ENCODE measurements around the gene BSDC1.

Gene BSDC1

DNA sequence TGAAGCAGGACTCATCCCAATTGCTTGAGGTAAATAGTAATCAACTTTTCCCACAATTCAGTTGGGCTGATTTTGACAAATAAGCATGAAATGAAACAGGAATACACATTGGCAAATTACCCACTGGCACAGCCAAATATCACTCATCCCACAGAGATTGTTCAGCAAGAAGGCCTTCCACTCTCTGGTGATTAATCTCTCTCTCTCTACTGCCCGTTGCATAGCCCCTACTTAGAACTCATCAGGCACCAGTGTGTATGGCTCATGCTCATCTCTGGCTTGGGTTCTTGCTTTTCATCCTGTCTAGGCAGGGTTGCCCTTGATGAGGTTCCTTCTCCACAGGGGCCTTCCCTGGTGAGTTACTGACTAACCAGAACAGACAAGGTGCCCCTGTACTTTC is 1.1 kb downstream of the BSDC1 start:
- no peak for DNase-seq

GRCh38 chr1:32392325-32392724 is 1.9 kb downstream of the BSDC1 start:
- no peak for DNase-seq

- DNase-seq: no peak
These were observed 3.1 kb downstream of the BSDC1 start for GRCh38 chr1:32390904-32391870.

DNA sequence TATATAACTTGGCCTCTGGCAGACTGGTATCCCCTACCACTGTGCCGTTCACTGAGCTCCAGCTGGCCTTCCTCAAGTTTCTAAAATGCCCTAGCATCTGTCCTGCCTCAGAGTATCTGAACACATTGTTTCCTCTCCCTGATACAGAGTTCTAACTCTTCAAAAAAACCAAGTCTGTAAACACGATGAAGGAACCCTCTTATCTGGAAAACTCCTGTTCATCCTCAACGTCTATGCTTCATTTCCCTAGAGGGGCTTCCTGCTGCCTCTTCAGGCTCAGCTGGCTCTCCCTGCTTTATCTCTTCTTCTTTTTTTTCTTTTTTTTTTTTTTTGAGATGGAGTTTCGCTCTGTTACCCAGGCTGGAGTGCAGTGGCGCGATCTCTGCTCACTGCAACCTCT is 5.6 kb downstream of the BSDC1 start:
- DNase-seq: no peak

DNA sequence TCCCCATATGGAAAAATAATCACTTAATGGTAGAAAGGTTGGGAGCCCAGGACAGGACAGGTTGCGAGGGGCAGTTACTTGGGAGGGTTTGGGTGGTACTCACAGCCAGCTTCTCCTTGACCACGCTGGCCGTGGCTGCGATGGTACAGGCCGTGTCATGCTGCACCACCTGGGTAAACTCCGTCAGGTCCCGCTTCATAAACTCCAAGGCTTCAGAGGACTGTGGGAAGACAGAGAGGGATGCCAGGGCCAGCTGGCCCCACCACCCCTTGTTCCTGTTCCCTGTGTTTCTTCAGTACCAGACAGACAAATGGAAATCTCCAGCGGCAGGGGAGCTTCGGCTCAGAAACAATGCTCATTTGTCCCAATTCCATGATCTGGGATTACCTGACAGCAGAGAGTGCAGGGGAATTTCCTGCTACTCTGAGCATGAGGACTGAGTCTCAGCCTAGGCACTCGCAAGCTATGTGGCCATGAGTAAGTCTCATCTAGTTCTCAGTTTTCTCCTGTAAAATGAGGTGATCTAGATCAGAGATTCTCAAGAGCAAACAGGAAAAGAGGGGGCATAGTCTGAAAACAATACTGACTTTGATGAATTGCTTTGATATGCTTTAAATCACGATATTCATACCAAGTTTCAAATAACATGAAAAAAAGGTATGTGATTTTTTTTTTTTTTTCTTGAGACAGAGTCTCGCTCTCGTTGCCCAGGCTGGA is 7.4 kb downstream of the BSDC1 start:
- no peak for DNase-seq

DNA sequence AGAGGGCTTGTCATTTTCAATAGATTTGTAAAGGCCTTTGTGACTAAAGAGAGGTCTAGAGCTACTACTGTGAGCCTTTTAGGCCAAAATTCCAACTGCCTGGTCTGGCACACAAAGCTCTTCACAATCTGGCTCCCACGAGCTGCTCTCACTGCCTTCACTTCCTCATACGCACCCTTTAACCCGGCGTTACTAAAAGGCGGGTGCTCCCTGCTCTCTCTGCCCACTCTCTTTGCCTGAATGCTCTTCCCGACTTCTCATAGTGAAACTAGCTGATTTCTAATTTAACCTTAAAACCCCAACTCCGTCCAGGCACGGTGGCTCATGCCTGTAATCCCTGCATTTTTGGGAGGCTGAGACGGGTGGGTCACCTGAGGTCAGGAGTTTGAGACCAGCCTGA is 14.2 kb downstream of the BSDC1 start:
- no peak for DNase-seq

GRCh38 chr1:32377541-32378220 is 16.6 kb downstream of the BSDC1 start:
- no peak for DNase-seq

GRCh38 chr1:32376199-32376598 is 18.0 kb downstream of the BSDC1 start:
- DNase-seq: no peak

DNA sequence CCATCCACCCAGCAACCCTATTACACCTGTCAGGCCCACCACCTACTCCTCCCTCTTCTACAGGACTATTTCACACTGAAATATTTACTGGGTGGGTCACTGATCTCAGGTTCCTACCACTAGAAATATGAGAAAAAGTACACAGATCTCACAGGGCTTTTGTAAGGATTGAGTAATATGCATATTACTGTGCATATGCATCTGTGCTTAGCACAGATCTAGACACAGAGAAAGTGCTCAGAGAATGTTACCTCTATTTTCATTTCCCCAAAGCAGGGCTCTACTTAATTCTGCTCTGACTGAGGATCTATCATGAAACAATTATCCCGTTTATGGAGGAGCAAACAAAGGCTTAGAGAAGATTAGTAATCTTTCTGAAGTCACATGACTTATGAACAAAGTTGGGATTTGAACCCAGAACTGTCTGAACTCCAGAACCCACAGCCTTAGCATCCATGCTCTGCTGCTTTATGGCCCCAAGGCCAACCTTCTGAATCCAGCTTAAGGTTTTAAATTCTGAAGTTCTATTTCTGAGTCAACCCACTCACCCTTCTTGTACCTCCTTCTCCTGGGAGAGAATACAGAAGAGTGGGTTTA is 20.1 kb downstream of the BSDC1 start:
- no peak for DNase-seq

GRCh38 chr1:32372149-32372756 is 22.0 kb downstream of the BSDC1 start:
- no peak for DNase-seq

- DNase-seq: no peak
These were observed 26.2 kb downstream of the BSDC1 start for GRCh38 chr1:32367912-32368635.

DNA sequence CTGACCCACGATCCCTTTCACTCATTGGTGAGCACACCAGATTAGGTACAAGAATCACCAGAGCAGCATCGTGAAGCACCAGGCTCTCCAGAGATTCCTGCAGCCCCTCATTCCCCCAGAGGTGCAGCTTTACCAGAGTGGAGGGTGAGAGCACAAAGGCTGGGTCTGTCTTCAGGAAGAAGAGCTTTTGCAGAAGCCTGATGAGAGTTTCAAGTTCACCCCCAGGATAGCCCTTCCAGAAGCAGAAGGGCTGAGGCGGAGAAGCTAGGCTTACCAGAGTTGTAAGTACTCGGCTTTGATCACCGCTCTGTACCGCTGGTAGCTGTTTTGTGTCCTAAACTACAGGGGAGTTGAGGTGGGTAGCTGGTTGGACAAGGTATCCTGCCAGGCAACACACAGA is 28.8 kb downstream of the BSDC1 start:
- DNase-seq: no peak

GRCh38 chr1:32364836-32365235 is 29.4 kb downstream of the BSDC1 start:
- no peak for DNase-seq

DNA sequence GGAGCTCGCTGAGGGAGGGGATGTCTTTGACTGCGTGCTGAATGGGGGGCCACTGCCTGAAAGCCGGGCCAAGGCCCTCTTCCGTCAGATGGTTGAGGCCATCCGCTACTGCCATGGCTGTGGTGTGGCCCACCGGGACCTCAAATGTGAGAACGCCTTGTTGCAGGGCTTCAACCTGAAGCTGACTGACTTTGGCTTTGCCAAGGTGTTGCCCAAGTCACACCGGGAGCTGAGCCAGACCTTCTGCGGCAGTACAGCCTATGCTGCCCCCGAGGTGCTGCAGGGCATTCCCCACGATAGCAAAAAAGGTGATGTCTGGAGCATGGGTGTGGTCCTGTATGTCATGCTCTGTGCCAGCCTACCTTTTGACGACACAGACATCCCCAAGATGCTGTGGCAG is 30.5 kb downstream of the BSDC1 start:
- no peak for DNase-seq

DNA sequence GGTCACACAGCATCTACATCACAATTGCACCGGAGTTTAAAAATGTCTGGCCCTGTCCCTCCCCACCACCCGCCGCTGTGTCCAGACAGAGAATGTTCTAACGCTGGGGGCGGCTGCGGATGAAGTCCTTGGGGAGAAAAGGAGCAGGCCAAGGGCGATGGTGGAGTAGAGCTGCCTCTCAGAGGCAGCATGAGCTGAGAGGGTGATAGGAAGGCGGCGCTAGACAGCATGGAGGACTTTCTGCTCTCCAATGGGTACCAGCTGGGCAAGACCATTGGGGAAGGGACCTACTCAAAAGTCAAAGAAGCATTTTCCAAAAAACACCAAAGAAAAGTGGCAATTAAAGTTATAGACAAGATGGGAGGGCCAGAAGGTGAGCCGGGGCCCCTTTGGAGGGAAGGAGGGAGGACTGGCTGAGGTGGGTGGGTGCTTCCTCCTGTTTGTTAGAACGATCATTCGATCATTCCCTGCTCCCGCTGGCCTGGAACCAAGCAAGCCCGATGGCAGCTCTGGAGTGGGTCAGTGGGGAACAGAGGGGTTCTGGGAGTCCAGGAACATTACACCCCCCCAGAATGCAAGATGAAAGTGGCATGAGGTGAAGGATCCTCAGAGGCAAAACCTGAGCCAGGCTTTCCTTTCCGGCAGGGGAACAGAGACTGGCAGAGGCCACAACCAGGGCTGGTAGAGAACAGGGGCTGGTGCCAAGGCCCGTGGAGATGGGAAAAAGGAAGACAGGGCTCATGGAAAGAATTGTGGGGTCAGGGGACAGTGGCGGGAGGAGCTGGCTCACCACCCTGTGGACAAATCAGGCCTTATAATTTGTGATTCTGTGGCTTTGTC is 31.5 kb downstream of the BSDC1 start, which contains the start of the genes FAM229A and TSSK3:
TSS of gene FAM229A (minus strand) at position 12 of the 840 bp plus-strand sequence. CDS start 394 bp downstream, outside the sequence.
TSS of gene TSSK3 (plus strand) at position 66 of the 840 bp plus-strand sequence. CDS start at position 229, 163 bp downstream.
- no peak for DNase-seq

DNA sequence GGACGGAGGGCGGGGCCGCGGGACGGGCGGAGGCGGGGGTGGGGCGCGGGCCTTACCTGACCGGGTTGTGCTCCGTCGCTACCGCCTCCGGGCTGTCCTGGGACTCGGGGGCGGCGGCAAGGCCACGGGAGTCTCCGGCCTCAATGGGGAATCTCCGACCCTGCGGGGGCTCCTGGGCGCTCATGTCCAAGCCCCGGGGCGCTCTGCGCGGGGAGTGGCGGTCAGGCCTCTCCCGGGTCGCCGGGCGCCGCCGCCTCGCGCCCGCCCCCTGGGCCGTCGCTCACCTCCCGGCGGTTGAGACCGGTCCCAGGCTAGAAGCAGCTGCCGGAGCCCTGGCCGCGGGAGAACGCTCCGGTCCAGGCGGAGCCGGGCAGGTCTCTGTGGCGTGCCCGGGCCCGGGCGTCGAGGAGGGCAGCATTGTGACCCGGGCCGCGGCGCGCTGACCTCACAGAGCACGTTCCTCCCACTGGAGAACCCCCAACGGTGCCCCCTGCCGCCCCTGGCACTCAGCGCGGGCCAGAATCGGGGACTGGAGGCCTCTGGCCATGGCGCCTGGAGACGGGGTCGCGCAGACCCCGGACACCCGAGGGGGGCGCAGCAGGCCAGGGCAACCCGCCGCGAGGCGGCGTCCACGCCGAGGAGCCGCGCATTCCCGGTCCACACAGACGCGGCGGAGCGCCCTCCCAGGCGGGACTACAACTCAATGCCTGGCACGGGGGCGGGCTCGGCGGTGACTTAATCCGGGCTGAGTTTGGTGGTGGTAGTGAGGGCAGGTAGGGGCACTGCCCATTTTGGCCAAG is 32.4 kb downstream of the BSDC1 start:
- DNase-seq: no peak

DNA sequence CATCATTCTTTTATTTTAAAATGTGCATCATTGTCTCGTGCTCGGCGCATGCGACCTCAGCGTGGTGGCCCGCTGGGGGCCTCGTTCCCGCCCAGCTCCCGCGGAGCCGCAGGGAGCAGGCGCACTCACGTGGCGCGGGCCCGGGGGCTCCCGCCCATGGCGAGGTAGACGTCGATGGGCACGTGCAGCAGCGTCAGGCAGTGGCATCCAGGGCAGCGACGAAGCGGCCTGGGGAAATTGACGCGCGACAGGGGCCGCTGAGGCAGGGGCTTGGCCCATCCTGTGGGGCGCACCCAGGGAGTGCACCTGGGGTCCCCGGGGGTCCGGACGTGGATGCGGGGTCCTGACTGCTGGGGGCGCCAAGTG is 33.0 kb downstream of the BSDC1 start:
- DNase-seq: no peak

DNA sequence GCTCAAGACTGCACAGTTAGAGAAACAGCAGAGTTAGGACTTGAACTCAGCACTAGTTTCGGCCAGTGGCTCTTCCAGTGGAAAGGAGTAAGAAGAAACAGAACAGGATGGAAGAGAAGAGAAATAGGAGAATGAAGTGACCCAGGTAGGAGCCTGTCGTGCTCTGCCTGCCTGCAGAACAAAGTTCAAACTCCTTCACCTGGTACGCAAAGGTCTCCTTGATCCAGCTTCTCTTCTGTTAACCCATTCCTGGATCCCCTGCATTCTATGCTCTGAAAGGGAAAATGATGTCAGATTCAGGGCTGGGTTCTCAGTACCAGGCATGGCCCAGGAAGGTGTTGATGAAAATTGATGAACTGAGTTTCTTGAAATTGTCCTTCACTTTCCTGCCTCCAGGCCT is 35.8 kb downstream of the BSDC1 start:
- DNase-seq: no peak

- DNase-seq: no peak
These were observed 36.6 kb downstream of the BSDC1 start for GRCh38 chr1:32357614-32358013.

- no peak for DNase-seq
These were observed 37.8 kb downstream of the BSDC1 start for GRCh38 chr1:32356478-32356877.
